ENCODE measurements around the gene GPAT3. TPM values are rescaled to one million over a fixed set of nuclear protein-coding genes. Genes with fewer than 3 reads are reported as not detected.
A peak's percentile ranks its signal among the peaks of the same experiment; 100 is the strongest.
"Not testable (repeated sequence)": the region's sequence is repeated elsewhere in the genome, so short reads cannot be mapped to it uniquely, and the experiment has no call there.

Gene GPAT3
- total RNA-seq, 1 donor from 2014 or later, result 1.4 TPM

GRCh38 chr4:83591730-83592129, 55.8 kb downstream of the GPAT3 start:
- no peak for DNase-seq (ENCODE audit: extremely low read depth, low read depth, low spot score)

GRCh38 chr4:83599183-83599582, 63.3 kb downstream of the GPAT3 start:
- no peak for DNase-seq (ENCODE audit: extremely low read depth, low read depth, low spot score)

- no peak for DNase-seq (ENCODE audit: extremely low read depth, low read depth, low spot score)
These were observed 67.2 kb downstream of the GPAT3 start for GRCh38 chr4:83603129-83603528.

GRCh38 chr4:83604321-83604720, 68.4 kb downstream of the GPAT3 start:
- DNase-seq (ENCODE audit: extremely low read depth, low read depth, low spot score), result no peak

GRCh38 chr4:83605210-83605609, 69.3 kb downstream of the GPAT3 start:
- DNase-seq (ENCODE audit: extremely low read depth, low read depth, low spot score), result no peak

- no peak for DNase-seq (ENCODE audit: extremely low read depth, low read depth, low spot score)
These were observed 69.8 kb downstream of the GPAT3 start for GRCh38 chr4:83605744-83606172.

- no peak for DNase-seq (ENCODE audit: extremely low read depth, low read depth, low spot score)
These were observed 70.6 kb downstream of the GPAT3 start for GRCh38 chr4:83606460-83606859.

- no peak for DNase-seq (ENCODE audit: extremely low read depth, low read depth, low spot score)
These were observed 71.0 kb downstream of the GPAT3 start for GRCh38 chr4:83606898-83607297.

- no peak for DNase-seq (ENCODE audit: extremely low read depth, low read depth, low spot score)
These were observed 73.5 kb downstream of the GPAT3 start for GRCh38 chr4:83609365-83609764.

- no peak for DNase-seq (ENCODE audit: extremely low read depth, low read depth, low spot score)
These were observed 74.8 kb downstream of the GPAT3 start for GRCh38 chr4:83610729-83611128.

- no peak for DNase-seq (ENCODE audit: extremely low read depth, low read depth, low spot score)
These were observed 77.1 kb downstream of the GPAT3 start for GRCh38 chr4:83613023-83613422.

GRCh38 chr4:83613994-83614393, 78.1 kb downstream of the GPAT3 start:
- no peak for DNase-seq (ENCODE audit: extremely low read depth, low read depth, low spot score)

- DNase-seq (ENCODE audit: extremely low read depth, low read depth, low spot score), result no peak
These were observed 80.3 kb downstream of the GPAT3 start for GRCh38 chr4:83616252-83616651.

GRCh38 chr4:83617371-83618035, 81.6 kb downstream of the GPAT3 start:
- DNase-seq (ENCODE audit: extremely low read depth, low read depth, low spot score), result no peak

- DNase-seq (ENCODE audit: extremely low read depth, low read depth, low spot score), result peak; percentile 45
These were observed 82.5 kb downstream of the GPAT3 start for GRCh38 chr4:83618431-83618830.

GRCh38 chr4:83618991-83619645, 83.2 kb downstream of the GPAT3 start:
- no peak for DNase-seq (ENCODE audit: extremely low read depth, low read depth, low spot score)

GRCh38 chr4:83622127-83622526, 86.2 kb downstream of the GPAT3 start:
- not testable (repeated sequence) for DNase-seq (ENCODE audit: extremely low read depth, low read depth, low spot score)

- no peak for DNase-seq (ENCODE audit: extremely low read depth, low read depth, low spot score)
These were observed 89.9 kb downstream of the GPAT3 start for GRCh38 chr4:83625821-83626220.

GRCh38 chr4:83626245-83626836, 90.4 kb downstream of the GPAT3 start:
- DNase-seq (ENCODE audit: extremely low read depth, low read depth, low spot score), result no peak

- peak; percentile 71 for DNase-seq (ENCODE audit: extremely low read depth, low read depth, low spot score)
These were observed 94.2 kb downstream of the GPAT3 start for GRCh38 chr4:83629945-83630721.

GRCh38 chr4:83631066-83631465, 95.2 kb downstream of the GPAT3 start:
- DNase-seq (ENCODE audit: extremely low read depth, low read depth, low spot score), result no peak

All from glomerular endothelial cell (primary cell).